KMS-11 (cell line): Measurements from ENCODE around the gene PRR23E.

Experiments used
- H2AFZ ChIP-seq: fragments of 200-600 bp; sonication (generic); 2 replicates; pipeline ENCODE4 v1.6.1; 2016; ENCODE audit warnings: antibody characterized with exemption, mixed run types, low read depth
- H3K27ac ChIP-seq: fragments of 200-600 bp; sonication (generic); 2 replicates; pipeline ENCODE4 v1.6.1; 2016; ENCODE audit warnings: mild to moderate bottlenecking, mixed run types
- H3K27me3 ChIP-seq: fragments of 200-600 bp; sonication (generic); 2 replicates; pipeline ENCODE4 v1.6.1; 2017; ENCODE audit warnings: mild to moderate bottlenecking, low read depth, mixed run types, moderate library complexity; ENCODE audit not compliant: insufficient read depth
- H3K36me3 ChIP-seq: fragments of 200-600 bp; sonication (generic); 2 replicates; pipeline ENCODE4 v1.6.1; 2017; ENCODE audit warnings: mild to moderate bottlenecking, mixed run types; ENCODE audit not compliant: insufficient read depth
- H3K4me1 ChIP-seq: fragments of 200-600 bp; sonication (generic); 2 replicates; pipeline ENCODE4 v1.6.1; 2016; ENCODE audit warnings: mild to moderate bottlenecking, low read depth, mixed run types; ENCODE audit not compliant: poor library complexity, severe bottlenecking
- H3K4me2 ChIP-seq: fragments of 200-600 bp; sonication (generic); 2 replicates; pipeline ENCODE4 v1.7.0; 2016; ENCODE audit warnings: mild to moderate bottlenecking, mixed run types
- H3K4me3 ChIP-seq: fragments of 200-600 bp; sonication (generic); IDR thresholded peaks from 2 replicates; pipeline ENCODE4 v1.6.1; 2017; ENCODE audit warnings: low read depth, low read length, mixed read lengths; ENCODE audit not compliant: insufficient read depth
- H3K79me2 ChIP-seq: fragments of 200-600 bp; sonication (generic); 2 replicates; pipeline ENCODE4 v1.6.1; 2016; ENCODE audit warnings: low read depth, mixed run types; ENCODE audit not compliant: insufficient read depth
- H3K9ac ChIP-seq: fragments of 200-600 bp; sonication (generic); 2 replicates; pipeline ENCODE4 v1.6.1; 2016; ENCODE audit warnings: mild to moderate bottlenecking, mixed run types
- H4K20me1 ChIP-seq: fragments of 200-600 bp; sonication (generic); 2 replicates; pipeline ENCODE4 v1.6.1; 2016; ENCODE audit warnings: mild to moderate bottlenecking, mixed run types; ENCODE audit not compliant: insufficient read depth
- CTCF ChIP-seq: fragments of 200-600 bp; sonication (generic); conservative IDR thresholded peaks from 2 replicates; pipeline ENCODE4 v1.6.1; 2017; ENCODE audit warnings: low read depth, mild to moderate bottlenecking, antibody characterized with exemption, low read length, moderate library complexity, mixed read lengths

Gene PRR23E

GRCh38 chr3:127172781-127173515, 20.0 kb upstream of the PRR23E start:
- no peaks in the 10 kb centered on the region for H4K20me1 ChIP-seq
- no peaks in the 10 kb centered on the region; the same call in 1 of the 2 replicates for H3K27me3 ChIP-seq
- H3K36me3 ChIP-seq: no peaks in the 10 kb centered on the region
- H3K79me2 ChIP-seq: no peaks in the 10 kb centered on the region
- H3K9ac ChIP-seq: no peak overlapping the region
- no peak overlapping the region for H3K27ac ChIP-seq
- H3K4me2 ChIP-seq: no peak overlapping the region
- H3K4me1 ChIP-seq: no peaks in the 10 kb centered on the region
- no peak overlapping the region for H2AFZ ChIP-seq
- H3K4me3 ChIP-seq: no peak overlapping the region
- TF ChIP-seq CTCF: no peak

- H3K4me3 ChIP-seq: no peak overlapping the region
- H3K27ac ChIP-seq: no peak overlapping the region
- H3K79me2 ChIP-seq: no peaks in the 10 kb centered on the region
Observed at GRCh38 chr3:127173516-127174166, 19.3 kb upstream of the PRR23E start.

GRCh38 chr3:127174284-127174683, 18.6 kb upstream of the PRR23E start:
- H2AFZ ChIP-seq: no peak overlapping the region
- no peaks in the 10 kb centered on the region for H3K79me2 ChIP-seq

More at GRCh38 chr3:127173516-127174166, 19.3 kb upstream of the PRR23E start:
- H3K9ac ChIP-seq: no peak overlapping the region
- H4K20me1 ChIP-seq: no peaks in the 10 kb centered on the region
- H3K4me1 ChIP-seq: no peaks in the 10 kb centered on the region
- no peaks in the 10 kb centered on the region; the same call in 1 of the 2 replicates for H3K27me3 ChIP-seq
- TF ChIP-seq CTCF: no peak
- H3K36me3 ChIP-seq: no peaks in the 10 kb centered on the region
- H2AFZ ChIP-seq: no peak overlapping the region
- no peak overlapping the region for H3K4me2 ChIP-seq

GRCh38 chr3:127174715-127175140, 18.2 kb upstream of the PRR23E start:
- Histone ChIP-seq H3K4me1 (no peaks in the 10 kb centered on the region), H3K79me2 (no peaks in the 10 kb centered on the region), H3K27ac (no peak overlapping the region), H2AFZ (no peak overlapping the region), H3K4me3 (no peak overlapping the region), H3K9ac (no peak overlapping the region), H4K20me1 (no peaks in the 10 kb centered on the region), H3K4me2 (no peak overlapping the region), H3K27me3 (no peaks in the 10 kb centered on the region; the same call in 1 of the 2 replicates), H3K36me3 (no peaks in the 10 kb centered on the region)
- TF ChIP-seq CTCF: no peak

More at GRCh38 chr3:127174284-127174683, 18.6 kb upstream of the PRR23E start:
- H3K9ac ChIP-seq: no peak overlapping the region
- H3K27me3 ChIP-seq: no peaks in the 10 kb centered on the region; the same call in 1 of the 2 replicates
- TF ChIP-seq CTCF: no peak
- H3K4me1 ChIP-seq: no peaks in the 10 kb centered on the region
- no peak overlapping the region for H3K27ac ChIP-seq
- no peak overlapping the region for H3K4me3 ChIP-seq
- H3K36me3 ChIP-seq: no peaks in the 10 kb centered on the region
- no peak overlapping the region for H3K4me2 ChIP-seq
- no peaks in the 10 kb centered on the region for H4K20me1 ChIP-seq
